Common myeloid progenitor, CD34-positive (primary cell): ENCODE data around the gene SATB1. TPM values are rescaled to one million over a fixed set of nuclear protein-coding genes. Genes with fewer than 3 reads are reported as not detected.
"Not testable (repeated sequence)": the region's sequence is repeated elsewhere in the genome, so short reads cannot be mapped to it uniquely, and the experiment has no call there.

Source experiments
- CTCF ChIA-PET: fragments of 350-600 bp; sonication (Branson Sonifier 250); formaldehyde crosslinking; loops from one replicate; lab custom pipeline; 2021; ENCODE audit warnings: antibody characterized with exemption; lab: Charles Lee
- POLR2A ChIA-PET: fragments of 350-600 bp; sonication (Branson Sonifier 250); formaldehyde crosslinking; loops from one replicate; lab custom pipeline; 2021; ENCODE audit warnings: antibody characterized with exemption; lab: Charles Lee
- DNase-seq, 3 donors: peaks; one replicate each; pipeline versions ENCODE4 v3.0.0 to v3.0.0-alpha.2; 2013
- H3K27ac ChIP-seq, 2 experiments: 1 replicate in 1 of 2; 2 replicates in 1 of 2; pipeline ENCODE4 v1.7.0; 2013; ENCODE audit warnings: inconsistent platforms in 2 of 2, low read length in 2 of 2, mild to moderate bottlenecking in 2 of 2, low read depth in 1 of 2, moderate library complexity in 1 of 2; ENCODE audit not compliant: severe bottlenecking in 2 of 2, insufficient read depth in 1 of 2, poor library complexity in 1 of 2
- H3K27me3 ChIP-seq, 5 experiments: replicated peaks in 2 of 5; 1 replicate in 3 of 5; 2 replicates in 2 of 5; pipeline versions ENCODE4 v1.6.1 to v1.7.0; 2013; ENCODE audit warnings: low read length in 4 of 5, mild to moderate bottlenecking in 2 of 5, moderate library complexity in 2 of 5, inconsistent platforms in 1 of 5; ENCODE audit not compliant: insufficient read depth in 5 of 5, control insufficient read depth in 4 of 5
- H3K36me3 ChIP-seq, 4 experiments: 1 replicate in 2 of 4; 2 replicates in 2 of 4; pipeline versions ENCODE4 v1.6.1 to v1.7.0; 2013; ENCODE audit warnings: low read length in 3 of 4, control low read depth in 1 of 4, mild to moderate bottlenecking in 1 of 4; ENCODE audit not compliant: control insufficient read depth in 4 of 4, insufficient read depth in 4 of 4
- H3K4me1 ChIP-seq, 4 experiments: 1 replicate in 3 of 4; 2 replicates in 1 of 4; pipeline versions ENCODE4 v1.6.1 to v1.7.1; 2013; ENCODE audit warnings: low read length in 3 of 4, mild to moderate bottlenecking in 3 of 4, control low read depth in 1 of 4, inconsistent platforms in 1 of 4, moderate library complexity in 1 of 4; ENCODE audit not compliant: control insufficient read depth in 4 of 4, insufficient read depth in 4 of 4; ENCODE audit errors: control extremely low read depth in 1 of 4
- H3K4me3 ChIP-seq, 7 experiments: 1 replicate in 4 of 7; 2 replicates in 3 of 7; pipeline versions ENCODE4 v1.5.1 to v1.7.0; 2013; ENCODE audit warnings: mild to moderate bottlenecking in 7 of 7, low read length in 6 of 7, moderate library complexity in 6 of 7, inconsistent platforms in 2 of 7, low read depth in 2 of 7, control low read depth in 1 of 7; ENCODE audit not compliant: insufficient read depth in 4 of 7, control insufficient read depth in 1 of 7; ENCODE audit errors: extremely low read depth in 1 of 7
- H3K9me3 ChIP-seq, 5 experiments: 1 replicate in 4 of 5; 2 replicates in 1 of 5; pipeline versions ENCODE4 v1.6.1 to v1.7.1; 2013; ENCODE audit warnings: low read length in 4 of 5, mild to moderate bottlenecking in 2 of 5, inconsistent platforms in 1 of 5, low read depth in 1 of 5, moderate library complexity in 1 of 5; ENCODE audit not compliant: control insufficient read depth in 4 of 5, insufficient read depth in 2 of 5; ENCODE audit errors: control extremely low read depth in 1 of 5
- WGBS: methylation state at CpG from one replicate; pipeline ENCODE4 v1.1.5; 2013; ENCODE audit not compliant: insufficient coverage; 5-methylcytosine and 5-hydroxymethylcytosine counted together
- polyA plus RNA-seq: library from polyadenylated mRNA; unstranded; fragments of 120-200 nt; gene quantifications from one replicate; pipeline ENCODE4 v1.2.1, GENCODE V29; 2013

Gene SATB1
- polyA plus RNA-seq: 82.3 TPM

DNA sequence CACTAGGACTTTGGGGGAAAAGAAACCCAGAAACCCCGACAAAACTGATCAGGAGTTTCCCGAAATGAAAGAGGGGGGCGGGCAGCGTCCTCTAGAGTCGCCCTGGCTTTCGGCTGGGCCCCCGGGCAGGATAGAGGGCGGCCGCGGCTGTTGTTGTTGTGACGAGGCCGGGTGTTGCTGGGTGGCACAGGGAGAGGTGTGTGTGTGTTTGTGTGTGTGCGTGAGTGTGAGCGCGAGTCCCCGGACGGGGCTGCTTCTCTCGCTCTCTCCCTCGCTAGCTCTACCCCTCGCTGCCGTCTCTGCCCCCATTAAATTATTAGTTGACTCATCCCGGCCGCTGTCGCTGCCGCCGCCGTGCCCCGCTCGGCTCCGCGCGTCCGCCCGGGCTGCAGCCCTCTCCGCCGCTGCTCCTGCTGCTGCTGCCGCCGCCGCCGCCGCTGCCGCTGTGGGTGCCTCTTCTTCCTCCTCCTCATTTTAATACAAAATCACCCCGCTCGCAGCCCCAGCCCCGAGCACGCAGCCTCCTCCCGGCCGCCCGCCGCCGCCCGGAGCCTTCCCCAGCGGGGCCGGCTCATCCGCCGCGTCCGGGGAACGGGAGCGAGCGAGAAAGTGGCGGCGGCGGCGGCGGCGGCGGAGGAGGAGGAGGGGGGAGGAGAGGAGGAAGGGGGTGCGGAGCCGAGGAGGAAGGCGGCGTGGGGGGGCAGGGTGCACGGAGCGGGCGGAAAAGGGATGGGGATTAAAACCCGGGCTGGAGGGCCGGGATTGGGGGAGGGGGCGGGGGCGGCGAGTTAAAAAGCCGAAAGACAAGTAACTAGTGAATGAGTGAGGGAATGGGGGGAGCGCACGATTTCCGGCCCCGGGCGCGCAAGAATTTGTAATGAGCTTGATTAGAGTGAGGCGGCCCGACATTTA is at the start of gene SATB1:
Gene SATB1 (minus strand): TSS at position 611 of the 912 bp plus-strand sequence. CDS start 4,372 bp downstream, outside the sequence.
- Histone ChIP-seq H3K27ac (peak within 1 kb of the TSS; percentile 88 to 93), H3K27me3 (no peaks in the 10 kb centered on the region), H3K9me3 (no peaks in the 10 kb centered on the region), H3K4me3 (peak within 1 kb of the TSS; percentile 77 to 97 (median 95)), H3K4me1 (peaks cover 9 to 46% (median 25%) of the 10 kb centered on the region in 4 experiments), H3K36me3 (peaks cover 4 to 10% (median 7%) of the 10 kb centered on the region in 4 experiments)
- CTCF ChIA-PET: interaction anchor here (1.4 kb wide), 1 partner anchor 19 kb away, joined by 4 read pairs; no protein-coding TSS in a partner anchor
- POLR2A ChIA-PET: interaction anchor here (0.6 to 1.7 kb wide), 2 partner anchors 20 to 510 kb away, joined by 4 to 6 read pairs; no protein-coding TSS in a partner anchor
- 0% methylated on average over 41 of the region's 89 CpGs for WGBS
- DNase-seq: peak; percentile 57 to 85 (median 77)

DNA sequence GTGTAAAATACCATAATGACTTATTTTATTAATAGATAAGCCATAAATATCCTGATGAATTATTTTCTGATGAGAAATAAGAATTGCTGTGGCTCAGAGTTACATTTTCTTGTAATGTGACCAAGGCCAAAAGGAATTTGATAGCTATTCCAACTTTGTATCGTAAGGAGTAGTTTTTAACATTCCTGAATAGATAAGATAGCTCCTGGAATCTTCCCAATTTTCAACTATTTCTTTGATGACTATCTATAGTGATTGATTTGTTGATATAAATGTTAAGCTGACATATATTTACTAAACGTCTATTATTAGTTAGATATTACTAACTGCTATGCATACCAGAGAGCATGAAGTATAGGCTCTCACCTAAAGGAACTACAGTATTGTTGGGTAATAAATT is 49.1 kb upstream of the SATB1 start:
- H3K4me1 ChIP-seq: no peaks in the 10 kb centered on the region
- peaks cover 0 to 1% (median 0%) of the 10 kb centered on the region in 5 experiments for H3K9me3 ChIP-seq
- no peak overlapping the region for H3K4me3 ChIP-seq
- no peak overlapping the region for H3K27ac ChIP-seq
- CTCF ChIA-PET: no interaction called here
- no CpG with 5 or more reads among the region's 2 CpGs for WGBS
- no peaks in the 10 kb centered on the region for H3K27me3 ChIP-seq
- DNase-seq: no peak
- H3K36me3 ChIP-seq: peaks cover 1 to 13% (median 5%) of the 10 kb centered on the region in 4 experiments
- POLR2A ChIA-PET: no interaction called here

DNA sequence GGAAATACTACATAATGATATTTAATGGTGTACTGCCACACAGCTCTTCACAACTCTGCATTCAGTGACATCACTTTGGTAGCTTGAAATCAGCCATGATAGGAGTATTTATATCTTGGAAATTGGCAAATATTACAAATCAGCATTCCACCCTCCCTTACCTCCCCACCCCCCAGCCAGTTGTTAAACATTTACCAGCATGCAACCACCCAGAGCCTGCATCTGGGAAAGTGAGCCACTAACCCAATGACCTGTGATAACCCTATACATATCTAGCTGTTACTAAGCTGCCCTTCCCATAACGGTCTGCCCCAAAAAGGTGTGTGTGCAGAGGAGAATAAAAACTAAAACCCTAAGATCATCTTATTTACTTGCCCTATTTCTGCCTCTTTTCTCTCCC is 44.6 kb upstream of the SATB1 start:
- Histone ChIP-seq H3K9me3 (peaks cover 0 to 1% (median 0%) of the 10 kb centered on the region in 5 experiments), H3K4me1 (no peaks in the 10 kb centered on the region), H3K27me3 (no peaks in the 10 kb centered on the region), H3K36me3 (peaks cover 13 to 48% (median 25%) of the 10 kb centered on the region in 4 experiments), H3K27ac (no peak overlapping the region), H3K4me3 (no peak overlapping the region)
- CTCF ChIA-PET: interaction anchor here (1.2 kb wide), 1 partner anchor 47 kb away, joined by 3 read pairs; no protein-coding TSS in a partner anchor
- DNase-seq: no peak
- WGBS: no CpG with 5 or more reads among the region's 1 CpG
- POLR2A ChIA-PET: no interaction called here

DNA sequence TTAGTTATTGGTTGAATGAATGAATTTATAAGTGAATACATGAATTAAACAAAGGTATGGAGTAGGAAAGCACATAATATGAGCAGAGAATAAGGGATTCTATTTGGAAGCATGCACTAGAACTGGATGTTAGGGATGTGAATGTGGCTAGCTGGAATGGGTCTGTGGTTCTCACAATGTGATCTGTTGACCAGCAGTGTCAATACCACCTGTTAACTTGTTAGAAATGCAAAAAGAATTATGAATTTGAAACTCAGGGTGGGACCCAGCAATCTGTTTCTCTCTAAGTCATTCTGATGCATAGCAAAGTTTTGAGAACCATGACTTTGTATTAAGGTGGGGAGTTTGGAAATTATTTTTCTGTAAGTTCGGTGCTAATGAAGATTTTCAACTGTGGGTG is 41.0 kb upstream of the SATB1 start:
- H3K4me1 ChIP-seq: no peaks in the 10 kb centered on the region
- H3K9me3 ChIP-seq: peaks cover 0 to 14% (median 3%) of the 10 kb centered on the region in 5 experiments
- no peak overlapping the region for H3K27ac ChIP-seq
- H3K4me3 ChIP-seq: no peak overlapping the region
- ChIA-PET CTCF (no interaction called here), POLR2A (no interaction called here)
- peaks cover 15 to 61% (median 28%) of the 10 kb centered on the region in 4 experiments for H3K36me3 ChIP-seq
- no CpG with 5 or more reads among the region's 1 CpG for WGBS
- no peak for DNase-seq
- H3K27me3 ChIP-seq: no peaks in the 10 kb centered on the region

DNA sequence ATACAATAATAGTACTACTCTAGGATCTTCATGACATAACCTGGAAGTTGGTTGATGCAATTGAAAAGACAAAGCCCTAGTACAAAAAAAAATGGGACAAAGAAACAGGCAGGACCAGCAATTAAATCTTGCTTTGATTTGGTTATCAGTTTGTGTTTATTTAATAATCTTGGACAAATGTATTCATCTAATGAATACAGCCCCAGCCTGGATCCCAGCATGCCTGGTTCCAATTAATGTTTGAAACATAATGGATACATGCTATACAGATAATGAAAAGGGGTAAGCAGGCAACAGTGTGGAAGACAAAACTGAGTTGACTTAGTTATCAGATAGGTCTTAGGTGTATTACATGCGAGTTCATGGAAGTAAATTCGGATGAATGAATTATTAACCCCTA is 29.6 kb upstream of the SATB1 start:
- Histone ChIP-seq H3K27me3 (no peaks in the 10 kb centered on the region), H3K4me1 (no peaks in the 10 kb centered on the region), H3K4me3 (no peak overlapping the region), H3K9me3 (peaks cover 0 to 5% (median 4%) of the 10 kb centered on the region in 5 experiments), H3K36me3 (peaks cover 5 to 17% (median 12%) of the 10 kb centered on the region in 4 experiments), H3K27ac (no peak overlapping the region)
- DNase-seq: no peak
- ChIA-PET CTCF (interaction anchor here (1.6 kb wide), 1 partner anchor 9 kb away, joined by 4 read pairs; no protein-coding TSS in a partner anchor), POLR2A (no interaction called here)
- WGBS: no CpG with 5 or more reads among the region's 2 CpGs

DNA sequence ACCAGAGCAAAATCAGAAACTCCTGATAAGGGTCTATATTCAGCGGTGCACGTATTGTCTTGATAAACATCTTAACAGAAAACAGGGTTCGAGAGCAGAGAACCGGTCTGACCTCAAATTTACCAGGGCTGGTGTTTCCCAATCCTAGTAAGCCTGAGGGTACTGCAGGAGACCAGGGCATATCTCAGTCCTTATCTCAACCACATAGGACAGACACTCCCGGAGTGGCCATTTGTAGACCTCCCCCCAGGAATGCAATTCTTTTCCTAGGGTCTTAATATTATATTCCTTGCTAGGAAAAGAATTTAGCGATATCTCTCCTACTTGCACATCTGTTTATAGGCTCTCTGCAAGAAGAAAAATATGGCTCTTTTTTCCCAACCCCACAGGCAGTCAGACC is 24.5 kb upstream of the SATB1 start:
- H3K4me3 ChIP-seq, DNase-seq, H3K9me3 ChIP-seq, H3K27me3 ChIP-seq, H3K27ac ChIP-seq, POLR2A ChIA-PET, CTCF ChIA-PET: not testable (repeated sequence)
- WGBS: 100% methylated on average over 3 of the region's 6 CpGs
- Histone ChIP-seq H3K4me1 (peaks cover 14 to 22% (median 16%) of the 10 kb centered on the region in 4 experiments), H3K36me3 (peaks cover 6 to 20% (median 16%) of the 10 kb centered on the region in 4 experiments)
